ENCODE results near the gene USP36. TPM values are rescaled to one million over a fixed set of nuclear protein-coding genes. Genes with fewer than 3 reads are reported as not detected.

USP36 gene
- total RNA-seq, 2 experiments from 2014 or later: 47.2 to 144 TPM

GRCh38 chr17:78864117-78864516, 23.5 kb upstream of the USP36 start:
- TF ChIP-seq EZH2phosphoT487 (IDR thresholded peaks at IDR 0.05; ENCODE audit: borderline replicate concordance, low read depth, low read length): no peak
- TF ChIP-seq, protein P1, sequence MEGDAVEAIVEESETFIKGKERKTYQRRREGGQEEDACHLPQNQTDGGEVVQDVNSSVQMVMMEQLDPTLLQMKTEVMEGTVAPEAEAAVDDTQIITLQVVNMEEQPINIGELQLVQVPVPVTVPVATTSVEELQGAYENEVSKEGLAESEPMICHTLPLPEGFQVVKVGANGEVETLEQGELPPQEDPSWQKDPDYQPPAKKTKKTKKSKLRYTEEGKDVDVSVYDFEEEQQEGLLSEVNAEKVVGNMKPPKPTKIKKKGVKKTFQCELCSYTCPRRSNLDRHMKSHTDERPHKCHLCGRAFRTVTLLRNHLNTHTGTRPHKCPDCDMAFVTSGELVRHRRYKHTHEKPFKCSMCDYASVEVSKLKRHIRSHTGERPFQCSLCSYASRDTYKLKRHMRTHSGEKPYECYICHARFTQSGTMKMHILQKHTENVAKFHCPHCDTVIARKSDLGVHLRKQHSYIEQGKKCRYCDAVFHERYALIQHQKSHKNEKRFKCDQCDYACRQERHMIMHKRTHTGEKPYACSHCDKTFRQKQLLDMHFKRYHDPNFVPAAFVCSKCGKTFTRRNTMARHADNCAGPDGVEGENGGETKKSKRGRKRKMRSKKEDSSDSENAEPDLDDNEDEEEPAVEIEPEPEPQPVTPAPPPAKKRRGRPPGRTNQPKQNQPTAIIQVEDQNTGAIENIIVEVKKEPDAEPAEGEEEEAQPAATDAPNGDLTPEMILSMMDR (conservative IDR thresholded peaks at IDR 0.05; ENCODE audit: low read length): no peak
- H2AFZ ChIP-seq (ENCODE audit: low read length): no peak overlapping the region
- ChIA-PET POLR2A (no interaction called here), CTCF (ENCODE audit: unreplicated experiment) (no interaction called here)
- no peaks in the 10 kb centered on the region for H3K4me1 ChIP-seq (ENCODE audit: insufficient read depth, low read length, poor library complexity, severe bottlenecking)
- H3K9me2 ChIP-seq (ENCODE audit: insufficient read depth, low read length): no peaks in the 10 kb centered on the region
- H3K4me2 ChIP-seq (ENCODE audit: low read length): no peak overlapping the region
- H3K36me3 ChIP-seq (ENCODE audit: insufficient read depth, low read length): no peaks in the 10 kb centered on the region
- intact Hi-C loops (cut with micrococcal nuclease; ENCODE audit: unreplicated experiment): no loop called here
- no peak overlapping the region for H3K27ac ChIP-seq (ENCODE audit: low read depth, low read length, poor library complexity, severe bottlenecking)
- no peaks in the 10 kb centered on the region for H3K79me2 ChIP-seq (ENCODE audit: insufficient read depth, low read depth, low read length)
- no peaks in the 10 kb centered on the region for H3K9me3 ChIP-seq (ENCODE audit: low read length)
- H4K20me1 ChIP-seq (ENCODE audit: insufficient read depth, low read length): no peaks in the 10 kb centered on the region
- BruUV-seq (replicated peaks): no TSS peak
- no peak overlapping the region for H3K4me3 ChIP-seq (ENCODE audit: low read depth, low read length, poor library complexity, severe bottlenecking)
- DNase-seq (ENCODE audit: low spot score): no peak

DNA sequence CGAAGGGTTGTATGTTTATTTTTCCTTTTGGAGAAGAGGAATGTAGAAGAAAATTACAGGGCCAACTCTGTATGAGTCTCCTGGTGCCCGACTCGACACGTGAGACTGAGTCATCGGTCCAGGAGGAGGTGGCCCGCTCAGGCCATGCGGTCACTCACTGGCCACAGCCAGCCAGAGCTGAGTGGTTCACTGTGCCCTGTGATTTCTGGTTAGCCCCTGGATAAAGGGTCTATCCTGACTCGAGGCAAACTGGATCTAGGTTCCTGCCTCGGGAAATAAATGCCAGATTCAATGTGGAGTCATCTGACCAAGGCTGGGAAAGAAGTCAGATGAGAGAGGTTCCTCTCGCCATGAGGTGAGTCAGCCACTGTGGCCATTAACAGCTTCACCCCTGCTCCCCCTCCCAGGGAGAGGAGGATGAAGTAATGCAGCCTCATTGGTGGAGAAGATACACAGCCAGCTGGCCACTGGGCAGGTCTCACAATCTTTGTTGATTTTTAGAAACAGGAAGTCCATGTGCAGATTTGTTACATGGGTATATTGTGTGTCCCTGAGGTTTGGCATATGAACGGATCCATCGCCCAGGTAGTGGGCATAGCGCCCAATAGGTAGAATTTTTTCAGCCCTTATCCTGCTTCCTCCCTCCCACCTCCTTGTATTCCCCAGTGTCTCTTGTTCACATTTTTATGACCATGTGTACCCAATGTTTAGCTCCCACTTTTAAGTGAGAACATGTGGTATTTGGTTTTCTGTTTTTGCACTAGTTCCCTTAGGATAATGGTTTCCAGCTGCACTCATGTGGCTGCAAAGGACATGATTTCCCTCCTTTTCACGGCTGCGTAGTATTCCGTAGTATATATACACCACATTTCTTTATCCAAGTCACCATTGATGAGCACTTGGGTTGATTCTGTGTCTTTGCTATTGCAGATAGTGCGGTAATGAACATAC, 21.7 kb upstream of the USP36 start:
- intact Hi-C loops (cut with micrococcal nuclease; ENCODE audit: unreplicated experiment): no loop called here
- BruUV-seq (replicated peaks): no TSS peak
- Histone ChIP-seq H3K36me3 (ENCODE audit: insufficient read depth, low read length) (no peaks in the 10 kb centered on the region), H3K9me2 (ENCODE audit: insufficient read depth, low read length) (no peaks in the 10 kb centered on the region), H3K79me2 (ENCODE audit: insufficient read depth, low read depth, low read length) (no peaks in the 10 kb centered on the region), H3K9me3 (ENCODE audit: low read length) (no peaks in the 10 kb centered on the region), H3K4me3 (ENCODE audit: low read depth, low read length, poor library complexity, severe bottlenecking) (no peak overlapping the region), H2AFZ (ENCODE audit: low read length) (no peak overlapping the region), H3K27ac (ENCODE audit: low read depth, low read length, poor library complexity, severe bottlenecking) (no peak overlapping the region), H4K20me1 (ENCODE audit: insufficient read depth, low read length) (no peaks in the 10 kb centered on the region), H3K4me1 (ENCODE audit: insufficient read depth, low read length, poor library complexity, severe bottlenecking) (no peaks in the 10 kb centered on the region), H3K4me2 (ENCODE audit: low read length) (no peak overlapping the region)
- ChIA-PET POLR2A (no interaction called here), CTCF (ENCODE audit: unreplicated experiment) (interaction anchor here (0.6 kb wide), 1 partner anchor 1146 kb away, joined by 3 read pairs; no protein-coding TSS in a partner anchor)
- TF ChIP-seq EZH2phosphoT487 (IDR thresholded peaks at IDR 0.05; ENCODE audit: borderline replicate concordance, low read depth, low read length): no peak
- TF ChIP-seq, protein P1 (conservative IDR thresholded peaks at IDR 0.05; ENCODE audit: low read length): no peak
- DNase-seq (ENCODE audit: low spot score): no peak

GRCh38 chr17:78861229-78861628, 20.6 kb upstream of the USP36 start:
- no peaks in the 10 kb centered on the region for H3K4me1 ChIP-seq (ENCODE audit: insufficient read depth, low read length, poor library complexity, severe bottlenecking)
- BruUV-seq (replicated peaks): no TSS peak
- H4K20me1 ChIP-seq (ENCODE audit: insufficient read depth, low read length): no peaks in the 10 kb centered on the region
- H3K4me2 ChIP-seq (ENCODE audit: low read length): no peak overlapping the region
- H3K4me3 ChIP-seq (ENCODE audit: low read depth, low read length, poor library complexity, severe bottlenecking): no peak overlapping the region
- TF ChIP-seq, protein P1 (conservative IDR thresholded peaks at IDR 0.05; ENCODE audit: low read length): no peak
- no peak for TF ChIP-seq EZH2phosphoT487 (IDR thresholded peaks at IDR 0.05; ENCODE audit: borderline replicate concordance, low read depth, low read length)
- intact Hi-C loops (cut with micrococcal nuclease; ENCODE audit: unreplicated experiment): no loop called here
- H3K27ac ChIP-seq (ENCODE audit: low read depth, low read length, poor library complexity, severe bottlenecking): no peak overlapping the region
- H3K36me3 ChIP-seq (ENCODE audit: insufficient read depth, low read length): no peaks in the 10 kb centered on the region
- no peak overlapping the region for H2AFZ ChIP-seq (ENCODE audit: low read length)
- no peaks in the 10 kb centered on the region for H3K9me3 ChIP-seq (ENCODE audit: low read length)
- no peaks in the 10 kb centered on the region for H3K79me2 ChIP-seq (ENCODE audit: insufficient read depth, low read depth, low read length)
- POLR2A ChIA-PET: no interaction called here
- no peak for DNase-seq (ENCODE audit: low spot score)
- no peaks in the 10 kb centered on the region for H3K9me2 ChIP-seq (ENCODE audit: insufficient read depth, low read length)
- CTCF ChIA-PET (ENCODE audit: unreplicated experiment): no interaction called here

Measured in OCI-LY7 (cell line).